Right atrium auricular region (tissue), 2 donors: Measurements from ENCODE around the gene UBXN6. TPM values are rescaled to one million over a fixed set of nuclear protein-coding genes. Genes with fewer than 3 reads are reported as not detected.

ENCODE experiments used
- DNase-seq: peaks from one replicate; pipeline ENCODE4 v3.0.0-alpha.2; 2019; ENCODE audit warnings: low spot score
- H3K27ac ChIP-seq, 2 donors: fragments of 200-600 bp; sonication (generic); 1 replicate in 1 of 2; 2 replicates in 1 of 2; pipeline ENCODE4 v1.5.1; 2016 to 2019
- H3K27me3 ChIP-seq, 2 donors: fragments of 200-600 bp; sonication (generic); one replicate each; pipeline versions ENCODE4 v1.5.1 to v1.6.0; 2017 to 2019
- H3K36me3 ChIP-seq: fragments of 200-600 bp; sonication (generic); one replicate; pipeline ENCODE4 v1.5.1; 2016
- H3K4me1 ChIP-seq, 2 donors: fragments of 200-600 bp; sonication (generic); one replicate each; pipeline versions ENCODE4 v1.5.1 to v1.6.0; 2017 to 2019
- H3K4me3 ChIP-seq, 2 donors: fragments of 200-600 bp; sonication (generic); 1 replicate in 1 of 2; 2 replicates in 1 of 2; pipeline ENCODE4 v1.5.1; 2017 to 2019; ENCODE audit warnings: mild to moderate bottlenecking in 1 of 2, moderate library complexity in 1 of 2
- H3K9me3 ChIP-seq, 2 donors: fragments of 200-600 bp; sonication (generic); one replicate each; pipeline ENCODE4 v1.5.1; 2019
- CTCF ChIP-seq, 2 donors: fragments of 200-600 bp; sonication (generic); IDR thresholded peaks; one replicate each; pipeline ENCODE4 v1.5.1; 2019; ENCODE audit warnings: antibody characterized with exemption in 2 of 2
- total RNA-seq, 2 donors: library from RNA; depleted of rRNA; stranded (reverse); fragments of >200 nt; gene quantifications; one replicate each; pipeline ENCODE4 v1.1.0, GENCODE V29; 2016

The UBXN6 gene
- total RNA-seq, 2 donors from 2014 or later, result 52.8 to 100 TPM

- no peak for DNase-seq
- H3K27ac ChIP-seq, result peak overlapping the region; percentile 92 to 97
These were observed 546 bp downstream of the UBXN6 start for GRCh38 chr19:4456843-4457653.

GRCh38 chr19:4456476-4456842, 1.1 kb downstream of the UBXN6 start:
- no peaks in the 10 kb centered on the region for H3K27me3 ChIP-seq
- TF ChIP-seq CTCF (IDR thresholded peaks at IDR 0.05), result no peak
- H3K9me3 ChIP-seq, result no peaks in the 10 kb centered on the region
- peaks cover 0 to 31% of the 10 kb centered on the region in 2 donors for H3K4me1 ChIP-seq
- DNase-seq, result no peak
- peaks cover 28% of the 10 kb centered on the region for H3K36me3 ChIP-seq
- peak overlapping the region; percentile 92 to 97 for H3K27ac ChIP-seq
- H3K4me3 ChIP-seq, result peak overlapping the region; percentile 80

More at GRCh38 chr19:4456843-4457653, 546 bp downstream of the UBXN6 start:
- Histone ChIP-seq H3K4me3 (peak overlapping the region; percentile 80), H3K4me1 (peaks cover 0 to 31% of the 10 kb centered on the region in 2 donors), H3K36me3 (peaks cover 23% of the 10 kb centered on the region), H3K9me3 (no peaks in the 10 kb centered on the region), H3K27me3 (no peaks in the 10 kb centered on the region)
- TF ChIP-seq CTCF (IDR thresholded peaks at IDR 0.05), result no peak

GRCh38 chr19:4455719-4456475, 1.7 kb downstream of the UBXN6 start:
- H3K27me3 ChIP-seq, result no peaks in the 10 kb centered on the region
- TF ChIP-seq CTCF (IDR thresholded peaks at IDR 0.05), result peak in 1 of 2 donors; percentile 28
- peak overlapping the region; percentile 14 to 80 for H3K4me3 ChIP-seq
- no peaks in the 10 kb centered on the region for H3K9me3 ChIP-seq
- peaks cover 0 to 31% of the 10 kb centered on the region in 2 donors for H3K4me1 ChIP-seq
- DNase-seq, result no peak
- peaks cover 34% of the 10 kb centered on the region for H3K36me3 ChIP-seq
- peak overlapping the region; percentile 92 to 97 for H3K27ac ChIP-seq

- Histone ChIP-seq H3K4me1 (peaks cover 0 to 31% of the 10 kb centered on the region in 2 donors), H3K27me3 (no peaks in the 10 kb centered on the region), H3K4me3 (peak overlapping the region; percentile 14 to 80), H3K36me3 (peaks cover 39% of the 10 kb centered on the region), H3K27ac (peak overlapping the region; percentile 92 to 97), H3K9me3 (no peaks in the 10 kb centered on the region)
- DNase-seq, result no peak
- no peak for TF ChIP-seq CTCF (IDR thresholded peaks at IDR 0.05)
These were observed 2.6 kb downstream of the UBXN6 start for GRCh38 chr19:4454747-4455718.
